Measurements from ENCODE around the gene ENTR1. TPM values are rescaled to one million over a fixed set of nuclear protein-coding genes. Genes with fewer than 3 reads are reported as not detected.

Gene ENTR1
- polyA plus RNA-seq, 1 donor from 2014 or later = 63.7 TPM

- Histone ChIP-seq H3K27me3 (ENCODE audit: insufficient read depth, low read depth, low read length) (no peaks in the 10 kb centered on the region), H2AFZ (ENCODE audit: low read depth, low read length) (no peak overlapping the region), H3K27ac (ENCODE audit: low read length) (no peak overlapping the region), H3K4me2 (ENCODE audit: low read length) (no peak overlapping the region), H3K9me3 (ENCODE audit: low read length) (no peaks in the 10 kb centered on the region), H3K9me2 (ENCODE audit: insufficient read depth, low read length) (no peaks in the 10 kb centered on the region), H3K79me2 (replicated peaks; ENCODE audit: insufficient read depth, low read length) (no peaks in the 10 kb centered on the region), H3K9ac (ENCODE audit: low read length) (no peak overlapping the region), H3K4me3 (ENCODE audit: low read length) (no peak overlapping the region), H3F3A (ENCODE audit: insufficient read depth, low read length, poor library complexity, severe bottlenecking) (no peaks in the 10 kb centered on the region), H4K20me1 (ENCODE audit: insufficient read depth) (no peaks in the 10 kb centered on the region), H3K36me3 (ENCODE audit: insufficient read depth, low read length) (no peaks in the 10 kb centered on the region)
- no peak for TF ChIP-seq POLR2AphosphoS5 (IDR thresholded peaks at IDR 0.05)
- TF ChIP-seq REST (IDR thresholded peaks at IDR 0.05; ENCODE audit: borderline replicate concordance) = no peak
- no peak for TF ChIP-seq RAD21 (conservative IDR thresholded peaks at IDR 0.05)
- TF ChIP-seq MXI1 (conservative IDR thresholded peaks at IDR 0.05; ENCODE audit: poor library complexity, severe bottlenecking) = no peak
- TF ChIP-seq EZH2 (IDR thresholded peaks at IDR 0.05; ENCODE audit: borderline replicate concordance, insufficient read depth, low read length, poor library complexity, severe bottlenecking) = no peak
- TF ChIP-seq TAF1 (IDR thresholded peaks at IDR 0.05; ENCODE audit: low read depth) = no peak
- no peak for TF ChIP-seq EP300 (conservative IDR thresholded peaks at IDR 0.05; ENCODE audit: poor library complexity, severe bottlenecking)
- no peak for TF ChIP-seq CTCF (IDR thresholded peaks at IDR 0.05; ENCODE audit: poor library complexity, severe bottlenecking)
- TF ChIP-seq SMC3 (conservative IDR thresholded peaks at IDR 0.05; ENCODE audit: poor library complexity) = no peak
These were observed 28.4 kb downstream of the ENTR1 start for GRCh38 chr9:136381966-136382513.

- Histone ChIP-seq H3K9me3 (ENCODE audit: low read length) (no peaks in the 10 kb centered on the region), H3K79me2 (replicated peaks; ENCODE audit: insufficient read depth, low read length) (no peaks in the 10 kb centered on the region), H3K27me3 (ENCODE audit: insufficient read depth, low read depth, low read length) (no peaks in the 10 kb centered on the region), H3K9me2 (ENCODE audit: insufficient read depth, low read length) (no peaks in the 10 kb centered on the region), H3K27ac (ENCODE audit: low read length) (no peak overlapping the region), H4K20me1 (ENCODE audit: insufficient read depth) (no peaks in the 10 kb centered on the region), H3F3A (ENCODE audit: insufficient read depth, low read length, poor library complexity, severe bottlenecking) (no peaks in the 10 kb centered on the region), H3K4me2 (ENCODE audit: low read length) (no peak overlapping the region), H2AFZ (ENCODE audit: low read depth, low read length) (no peak overlapping the region), H3K9ac (ENCODE audit: low read length) (no peak overlapping the region), H3K4me3 (ENCODE audit: low read length) (no peak overlapping the region), H3K36me3 (ENCODE audit: insufficient read depth, low read length) (no peaks in the 10 kb centered on the region)
- no peak for TF ChIP-seq TAF1 (IDR thresholded peaks at IDR 0.05; ENCODE audit: low read depth)
- TF ChIP-seq EZH2 (IDR thresholded peaks at IDR 0.05; ENCODE audit: borderline replicate concordance, insufficient read depth, low read length, poor library complexity, severe bottlenecking) = no peak
- no peak for TF ChIP-seq EP300 (conservative IDR thresholded peaks at IDR 0.05; ENCODE audit: poor library complexity, severe bottlenecking)
These were observed 29.1 kb downstream of the ENTR1 start for GRCh38 chr9:136381311-136381710.

All from neural cell (in vitro differentiated cells).